Heart left ventricle (tissue), 13 donors: Measurements from ENCODE around the gene FAAP100.

Experiments used
- POLR2A ChIP-seq, 2 donors: fragments of 450-650 bp; IDR thresholded peaks; one replicate each; pipeline ENCODE4 v1.6.1; 2017; ENCODE audit warnings: antibody characterized with exemption in 2 of 2, mild to moderate bottlenecking in 2 of 2, moderate library complexity in 2 of 2
- TF ChIP-seq, protein P1 (sequence below), 12 donors: fragments of 200-600 bp; sonication (generic) in 4 of 12; IDR thresholded peaks; one replicate each; pipeline versions ENCODE4 v1.5.0 to v1.8.0; 2018 to 2022; ENCODE audit warnings: antibody characterized with exemption in 12 of 12, mild to moderate bottlenecking in 5 of 12
- donor health status: ischemic (EF 13 %, LVEDD 7.1; RV severe dilation, severe dysfunction).
- donor health status: DM: no; HTN: yes; CAD: no.
- donor health status: DM: no; HTN: no; CAD: no.
- donor health status: ischemic (EF 25% LVEDD 6.9; RV normal size, moderate dysfunction).
- donor health status: ischemic (EF 25% LVEDD 5.7; RV mildly dilated, moderate dysfunction).
- donor health status: ischemic (EF 35%, LVEDD 5.7; RV mildly dilated, moderate dysfunction).
- donor health status: nonischemic (EF 11% LVEDD 7.7; RV severe dilation, severe dysfunction).
- donor health status: DM: yes; HTN: yes; CAD: no.
- donor health status: PGD.
- donor health status: ischemic (EF 29% LVEDD 5.4; RV normal size, mild dysfunction).
- donor health status: nonischemic (EF 23%, LVEDD 6.1; RV moderate dilation, normal function).

- TF ChIP-seq POLR2A (IDR thresholded peaks at IDR 0.05) = no peak
- TF ChIP-seq, protein P1, sequence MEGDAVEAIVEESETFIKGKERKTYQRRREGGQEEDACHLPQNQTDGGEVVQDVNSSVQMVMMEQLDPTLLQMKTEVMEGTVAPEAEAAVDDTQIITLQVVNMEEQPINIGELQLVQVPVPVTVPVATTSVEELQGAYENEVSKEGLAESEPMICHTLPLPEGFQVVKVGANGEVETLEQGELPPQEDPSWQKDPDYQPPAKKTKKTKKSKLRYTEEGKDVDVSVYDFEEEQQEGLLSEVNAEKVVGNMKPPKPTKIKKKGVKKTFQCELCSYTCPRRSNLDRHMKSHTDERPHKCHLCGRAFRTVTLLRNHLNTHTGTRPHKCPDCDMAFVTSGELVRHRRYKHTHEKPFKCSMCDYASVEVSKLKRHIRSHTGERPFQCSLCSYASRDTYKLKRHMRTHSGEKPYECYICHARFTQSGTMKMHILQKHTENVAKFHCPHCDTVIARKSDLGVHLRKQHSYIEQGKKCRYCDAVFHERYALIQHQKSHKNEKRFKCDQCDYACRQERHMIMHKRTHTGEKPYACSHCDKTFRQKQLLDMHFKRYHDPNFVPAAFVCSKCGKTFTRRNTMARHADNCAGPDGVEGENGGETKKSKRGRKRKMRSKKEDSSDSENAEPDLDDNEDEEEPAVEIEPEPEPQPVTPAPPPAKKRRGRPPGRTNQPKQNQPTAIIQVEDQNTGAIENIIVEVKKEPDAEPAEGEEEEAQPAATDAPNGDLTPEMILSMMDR (IDR thresholded peaks at IDR 0.05) = no peak
Observed at GRCh38 chr17:81509207-81509971, 42.8 kb downstream of the FAAP100 start.
